RWPE2 (cell line): Measurements from ENCODE around the gene RGS6.

Experiments used
- ATAC-seq: fragments of 200-7000 bp; cut with Tn5 transposase; 3 replicates; pipeline ENCODE4 v1.9.1; 2021; ENCODE audit warnings: low read depth
- DNase-seq: peaks from one replicate; pipeline ENCODE4 v3.0.0-alpha.2; 2020; ENCODE audit warnings: low spot score
- H3K27ac ChIP-seq: fragments of 450-650 bp; 2 replicates; pipeline ENCODE4 v1.5.1; 2017; ENCODE audit warnings: mild to moderate bottlenecking; ENCODE audit not compliant: poor library complexity, severe bottlenecking
- H3K27me3 ChIP-seq: fragments of 250-450 bp; sonication (Bioruptor Pico); 2 replicates; pipeline ENCODE4 v1.5.1; 2021; ENCODE audit warnings: mild to moderate bottlenecking, moderate library complexity; ENCODE audit not compliant: insufficient read depth, poor library complexity, severe bottlenecking
- H3K36me3 ChIP-seq: fragments of 250-450 bp; sonication (Bioruptor Pico); 2 replicates; pipeline ENCODE4 v1.5.1; 2020; ENCODE audit warnings: low read depth, mild to moderate bottlenecking, moderate library complexity
- H3K4me1 ChIP-seq: fragments of 250-450 bp; sonication (Bioruptor Pico); 2 replicates; pipeline ENCODE4 v1.5.1; 2021; ENCODE audit warnings: mild to moderate bottlenecking, moderate library complexity; ENCODE audit not compliant: insufficient read depth, poor library complexity, severe bottlenecking
- H3K4me3 ChIP-seq: fragments of 250-450 bp; sonication (Bioruptor Pico); 2 replicates; pipeline ENCODE4 v1.5.1; 2021; ENCODE audit warnings: mild to moderate bottlenecking, moderate library complexity; ENCODE audit not compliant: severe bottlenecking
- H3K9me3 ChIP-seq: fragments of 250-450 bp; sonication (Bioruptor Pico); 2 replicates; pipeline ENCODE4 v1.5.1; 2021; ENCODE audit warnings: mild to moderate bottlenecking, moderate library complexity; ENCODE audit not compliant: severe bottlenecking
- TF ChIP-seq, protein P1 (sequence below): fragments of 450-650 bp; IDR thresholded peaks from one replicate; pipeline ENCODE4 v1.5.1; 2017; ENCODE audit warnings: mild to moderate bottlenecking, moderate library complexity; ENCODE audit not compliant: poor library complexity, severe bottlenecking

RGS6 gene

DNA sequence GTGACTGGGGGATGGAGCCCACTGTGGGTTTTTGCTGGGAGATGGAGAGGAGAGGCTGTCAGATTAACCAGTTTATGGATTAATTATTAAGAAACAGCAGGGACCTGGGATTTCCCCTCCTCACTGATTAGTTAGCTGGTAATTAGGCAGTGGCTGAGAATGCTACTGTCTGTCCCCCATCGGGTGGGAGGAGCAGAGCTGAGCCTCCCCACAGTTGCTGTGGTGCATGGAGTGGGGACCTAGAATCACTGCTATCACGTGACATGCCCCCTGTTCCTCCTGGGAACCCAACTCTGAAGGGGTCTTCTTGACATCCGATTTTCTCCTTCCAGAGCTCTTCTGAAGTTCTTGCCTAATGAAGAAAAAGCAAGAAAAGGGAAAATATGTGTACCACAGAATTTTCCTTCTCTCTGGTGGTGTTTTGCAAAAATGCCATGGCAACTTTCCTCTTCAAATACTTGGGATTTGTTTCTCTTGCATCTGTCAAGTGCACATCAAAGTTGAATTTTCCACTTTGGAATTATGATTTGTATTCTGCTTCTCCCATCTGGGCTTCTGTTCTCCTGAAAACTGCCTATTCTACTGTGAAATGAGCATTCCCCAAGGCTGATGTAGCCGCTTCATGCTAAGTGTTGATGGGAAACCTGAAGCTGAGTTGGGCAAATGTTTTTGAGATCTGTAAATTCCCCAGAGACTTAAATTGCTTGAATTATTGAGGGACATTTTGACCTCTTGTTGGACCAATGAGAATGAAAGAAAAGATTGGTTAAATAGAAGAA lies 264.2 kb downstream of the RGS6 start:
- peaks cover 19% of the 10 kb centered on the region for H3K27me3 ChIP-seq
- no peak for DNase-seq
- H3K27ac ChIP-seq: no peak overlapping the region
- no peaks in the 10 kb centered on the region for H3K4me1 ChIP-seq
- no peak overlapping the region for H3K4me3 ChIP-seq
- ATAC-seq: no peak
- no peaks in the 10 kb centered on the region for H3K9me3 ChIP-seq
- TF ChIP-seq, protein P1, sequence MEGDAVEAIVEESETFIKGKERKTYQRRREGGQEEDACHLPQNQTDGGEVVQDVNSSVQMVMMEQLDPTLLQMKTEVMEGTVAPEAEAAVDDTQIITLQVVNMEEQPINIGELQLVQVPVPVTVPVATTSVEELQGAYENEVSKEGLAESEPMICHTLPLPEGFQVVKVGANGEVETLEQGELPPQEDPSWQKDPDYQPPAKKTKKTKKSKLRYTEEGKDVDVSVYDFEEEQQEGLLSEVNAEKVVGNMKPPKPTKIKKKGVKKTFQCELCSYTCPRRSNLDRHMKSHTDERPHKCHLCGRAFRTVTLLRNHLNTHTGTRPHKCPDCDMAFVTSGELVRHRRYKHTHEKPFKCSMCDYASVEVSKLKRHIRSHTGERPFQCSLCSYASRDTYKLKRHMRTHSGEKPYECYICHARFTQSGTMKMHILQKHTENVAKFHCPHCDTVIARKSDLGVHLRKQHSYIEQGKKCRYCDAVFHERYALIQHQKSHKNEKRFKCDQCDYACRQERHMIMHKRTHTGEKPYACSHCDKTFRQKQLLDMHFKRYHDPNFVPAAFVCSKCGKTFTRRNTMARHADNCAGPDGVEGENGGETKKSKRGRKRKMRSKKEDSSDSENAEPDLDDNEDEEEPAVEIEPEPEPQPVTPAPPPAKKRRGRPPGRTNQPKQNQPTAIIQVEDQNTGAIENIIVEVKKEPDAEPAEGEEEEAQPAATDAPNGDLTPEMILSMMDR: no peak
- no peaks in the 10 kb centered on the region for H3K36me3 ChIP-seq

DNA sequence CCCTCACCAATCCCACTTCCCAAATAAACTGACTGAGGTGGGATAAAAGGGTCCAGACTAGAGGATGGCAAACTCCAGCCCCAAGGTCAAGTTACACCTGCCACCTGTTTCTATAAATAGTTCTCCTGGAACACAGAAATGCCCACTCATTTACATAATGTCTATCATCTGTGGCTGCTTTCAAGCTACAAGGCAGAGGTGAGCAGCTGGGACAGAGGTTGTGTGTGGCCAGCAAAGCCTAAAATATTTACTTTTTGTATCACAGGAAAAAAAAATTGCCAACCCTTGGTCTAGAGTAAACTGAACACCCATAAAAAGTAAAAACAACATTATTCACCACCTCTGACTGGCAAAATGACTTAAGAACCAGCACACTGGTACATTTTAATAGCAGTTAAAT lies 269.4 kb downstream of the RGS6 start:
- H3K9me3 ChIP-seq: no peaks in the 10 kb centered on the region
- no peaks in the 10 kb centered on the region for H3K4me1 ChIP-seq
- DNase-seq (no peak), ATAC-seq (no peak)
- TF ChIP-seq, protein P1: no peak
- H3K27ac ChIP-seq: no peak overlapping the region
- peaks cover 36% of the 10 kb centered on the region for H3K27me3 ChIP-seq
- H3K4me3 ChIP-seq: no peak overlapping the region
- H3K36me3 ChIP-seq: no peaks in the 10 kb centered on the region

DNA sequence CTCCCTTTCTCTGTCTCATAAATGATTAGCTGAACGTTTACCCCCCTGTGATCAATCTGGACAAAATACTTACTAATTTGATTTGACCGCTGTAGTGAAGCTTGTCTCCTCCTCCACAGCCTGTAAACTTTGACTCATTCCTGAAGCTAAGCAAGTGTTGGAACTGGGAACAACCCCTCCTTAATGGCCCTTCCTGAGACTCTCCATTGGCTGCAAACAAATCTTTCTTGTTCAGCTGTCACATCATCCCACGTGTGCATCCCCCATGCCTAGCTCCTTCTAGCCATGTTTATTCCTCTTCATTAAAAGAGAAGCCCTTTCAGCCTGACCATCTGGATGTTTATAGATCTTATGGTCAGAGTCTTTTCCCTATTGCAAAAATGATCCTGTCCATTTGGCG lies 281.2 kb downstream of the RGS6 start:
- ATAC-seq: no peak
- TF ChIP-seq, protein P1: no peak

DNA sequence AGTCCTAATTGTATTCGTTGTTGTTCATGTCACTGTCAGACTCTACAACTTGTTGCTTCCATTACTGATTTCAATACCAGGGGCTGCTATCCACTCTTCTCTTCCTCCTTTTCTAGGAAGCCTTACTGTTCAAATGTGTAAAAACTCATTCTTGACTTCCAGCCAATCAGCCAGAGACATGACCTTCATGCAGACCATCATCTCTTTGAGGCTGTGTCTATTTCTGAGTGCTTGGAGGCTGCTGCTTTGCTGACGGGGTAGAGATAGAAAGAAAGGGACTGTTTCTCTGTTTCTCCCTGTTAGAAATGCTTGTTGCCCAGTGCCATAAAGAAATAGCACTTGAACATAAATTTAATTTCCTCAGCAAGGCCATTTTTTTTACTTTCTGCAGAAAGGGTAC lies 282.9 kb downstream of the RGS6 start:
- H3K4me1 ChIP-seq: no peaks in the 10 kb centered on the region
- H3K27ac ChIP-seq: no peak overlapping the region
- H3K4me3 ChIP-seq: no peak overlapping the region
- TF ChIP-seq, protein P1: no peak
- ATAC-seq (no peak), DNase-seq (no peak)
- H3K36me3 ChIP-seq: no peaks in the 10 kb centered on the region
- H3K9me3 ChIP-seq: no peaks in the 10 kb centered on the region
- H3K27me3 ChIP-seq: peaks cover 25% of the 10 kb centered on the region

More for the DNA sequence above, 281.2 kb downstream of the RGS6 start:
- Histone ChIP-seq H3K27ac (no peak overlapping the region), H3K4me3 (no peak overlapping the region), H3K9me3 (no peaks in the 10 kb centered on the region), H3K4me1 (no peaks in the 10 kb centered on the region), H3K27me3 (peaks cover 35% of the 10 kb centered on the region), H3K36me3 (no peaks in the 10 kb centered on the region)
- no peak for DNase-seq

DNA sequence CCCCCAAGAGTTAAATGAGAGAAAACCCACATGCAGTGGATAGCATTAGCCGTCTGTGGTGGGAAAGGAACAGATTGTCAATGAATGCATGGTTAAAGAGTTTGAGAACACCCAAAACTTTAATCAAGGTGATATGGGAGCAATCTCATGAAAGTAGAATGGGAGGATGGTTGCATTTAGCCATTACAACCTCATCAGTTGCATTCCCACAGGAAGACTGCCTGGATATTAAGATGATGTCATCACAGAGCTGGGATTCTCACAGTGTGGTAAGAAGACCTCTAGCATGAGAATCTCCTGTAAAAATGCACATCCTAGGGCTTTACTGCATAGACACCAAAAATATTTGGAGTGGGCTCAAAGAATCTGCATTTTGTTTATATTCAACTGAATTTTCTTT lies 284.9 kb downstream of the RGS6 start:
- no peaks in the 10 kb centered on the region for H3K36me3 ChIP-seq
- TF ChIP-seq, protein P1: no peak
- peaks cover 11% of the 10 kb centered on the region for H3K27me3 ChIP-seq
- H3K9me3 ChIP-seq: peaks cover 5% of the 10 kb centered on the region
- H3K4me3 ChIP-seq: no peak overlapping the region
- DNase-seq (no peak), ATAC-seq (no peak)
- H3K4me1 ChIP-seq: no peaks in the 10 kb centered on the region
- no peak overlapping the region for H3K27ac ChIP-seq
